GM12892 (cell line): ENCODE measurements around the gene SMIM24.

Source experiments
- POLR2A ChIP-seq: IDR thresholded peaks from 2 replicates; pipeline ENCODE4 v1.6.1; 2011; ENCODE audit warnings: low read depth, low read length, control low read depth
- POLR2AphosphoS5 ChIP-seq: IDR thresholded peaks from 2 replicates; pipeline ENCODE4 v1.6.1; 2011; ENCODE audit warnings: low read depth, low read length, control low read depth
- TAF1 ChIP-seq: IDR thresholded peaks from 2 replicates; pipeline ENCODE4 v1.6.1; 2011; ENCODE audit warnings: low read depth, mild to moderate bottlenecking, control low read depth, low read length, borderline replicate concordance

DNA sequence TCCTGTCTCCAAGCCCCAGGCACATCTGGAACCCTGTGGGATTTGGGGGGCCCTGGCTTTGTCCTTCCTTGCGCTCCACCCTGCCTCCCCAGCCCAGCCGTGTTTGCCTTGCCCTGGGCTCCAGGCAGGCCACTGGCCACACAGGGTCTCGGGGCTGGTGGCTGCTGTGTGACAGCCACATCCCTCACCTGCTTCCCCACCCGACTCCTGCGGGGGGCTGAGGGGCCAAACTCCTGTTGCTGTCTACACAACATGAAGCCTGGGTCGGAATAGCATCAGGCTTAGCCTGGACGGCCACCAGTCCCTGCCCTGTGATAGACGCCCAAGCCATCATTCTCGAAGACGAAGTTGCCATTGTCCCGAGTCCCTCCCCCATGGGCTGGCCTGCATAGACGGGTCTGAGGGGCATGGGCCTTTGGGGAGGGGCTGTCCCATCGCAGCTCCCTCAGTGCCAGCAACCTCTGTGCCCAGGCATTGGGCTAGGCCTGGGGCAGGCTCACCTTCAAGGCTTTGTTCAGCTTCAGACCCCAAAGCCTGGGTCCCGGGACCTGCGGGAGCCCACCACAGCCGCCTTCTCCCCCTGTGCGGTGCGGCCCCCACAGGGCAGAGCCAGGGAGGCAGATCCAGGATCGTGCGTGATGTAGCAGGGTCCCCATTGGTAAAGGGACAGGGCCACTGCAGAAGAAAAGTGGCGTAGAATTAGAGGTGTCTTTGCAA is 43.2 kb upstream of the SMIM24 start:
- TF ChIP-seq POLR2A: no peak
- no peak for TF ChIP-seq TAF1
- TF ChIP-seq POLR2AphosphoS5: no peak
